Kidney epithelial cell (primary cell): ENCODE data around the gene SMOC1. TPM values are rescaled to one million over a fixed set of nuclear protein-coding genes. Genes with fewer than 3 reads are reported as not detected.

ENCODE experiments used
- DNase-seq: peaks from one replicate; pipeline ENCODE4 v3.0.0-alpha.2; 2010; ENCODE audit warnings: low read depth
- H3K27me3 ChIP-seq: 2 replicates; pipeline ENCODE4 v1.6.0; 2011; ENCODE audit warnings: low read length; ENCODE audit not compliant: control insufficient read depth, insufficient read depth
- H3K36me3 ChIP-seq: 2 replicates; pipeline ENCODE4 v1.5.1; 2011; ENCODE audit warnings: low read length; ENCODE audit not compliant: control insufficient read depth, insufficient read depth
- H3K4me3 ChIP-seq: 2 replicates; pipeline ENCODE4 v1.5.1; 2011; ENCODE audit warnings: low read depth, mild to moderate bottlenecking, control low read depth, low read length
- CTCF ChIP-seq: IDR thresholded peaks from 2 replicates; pipeline ENCODE4 v1.5.1; 2011; ENCODE audit warnings: mild to moderate bottlenecking, moderate library complexity, low read length, control low read depth, inconsistent platforms; ENCODE audit not compliant: insufficient read depth, poor library complexity, severe bottlenecking
- total RNA-seq: library from RNA; depleted of rRNA; stranded (reverse); fragments of >200 nt; gene quantifications from 2 replicates; pipeline ENCODE4 v1.2.3, GENCODE V29; 2015

The SMOC1 gene
- total RNA-seq, 1 donor from 2014 or later: 2.7 TPM

- Histone ChIP-seq H3K27me3 (peaks cover 3% of the 10 kb centered on the region), H3K36me3 (no peaks in the 10 kb centered on the region), H3K4me3 (no peak overlapping the region)
- no peak for DNase-seq
- TF ChIP-seq CTCF: no peak
Measured at GRCh38 chr14:69909826-69910550, 30.8 kb downstream of the SMOC1 start.

GRCh38 chr14:69910871-69911270, 31.7 kb downstream of the SMOC1 start:
- DNase-seq: no peak
- H3K27me3 ChIP-seq: peaks cover 3% of the 10 kb centered on the region
- no peak for TF ChIP-seq CTCF
- H3K4me3 ChIP-seq: no peak overlapping the region
- H3K36me3 ChIP-seq: no peaks in the 10 kb centered on the region

GRCh38 chr14:69913686-69914085, 34.5 kb downstream of the SMOC1 start:
- no peak for DNase-seq
- H3K36me3 ChIP-seq: no peaks in the 10 kb centered on the region
- H3K27me3 ChIP-seq: no peaks in the 10 kb centered on the region
- TF ChIP-seq CTCF: no peak
- no peak overlapping the region for H3K4me3 ChIP-seq

- TF ChIP-seq CTCF: no peak
Measured at GRCh38 chr14:69916396-69916795, 37.2 kb downstream of the SMOC1 start.

GRCh38 chr14:69917287-69917686, 38.1 kb downstream of the SMOC1 start:
- H3K27me3 ChIP-seq: no peaks in the 10 kb centered on the region
- no peak for DNase-seq
- no peak overlapping the region for H3K4me3 ChIP-seq
- no peaks in the 10 kb centered on the region for H3K36me3 ChIP-seq
- TF ChIP-seq CTCF: no peak

More at GRCh38 chr14:69916396-69916795, 37.2 kb downstream of the SMOC1 start:
- DNase-seq: no peak
- Histone ChIP-seq H3K4me3 (no peak overlapping the region), H3K36me3 (no peaks in the 10 kb centered on the region), H3K27me3 (no peaks in the 10 kb centered on the region)

- Histone ChIP-seq H3K4me3 (no peak overlapping the region), H3K27me3 (peaks cover 3% of the 10 kb centered on the region), H3K36me3 (no peaks in the 10 kb centered on the region)
- DNase-seq: no peak
- TF ChIP-seq CTCF: no peak
Measured at GRCh38 chr14:69919815-69920214, 40.6 kb downstream of the SMOC1 start.
